Measurements from ENCODE around the gene KLF12. TPM values are rescaled to one million over a fixed set of nuclear protein-coding genes. Genes with fewer than 3 reads are reported as not detected.

Gene KLF12
- 2.2 and 3.4 TPM in 2 replicates for total RNA-seq

DNA sequence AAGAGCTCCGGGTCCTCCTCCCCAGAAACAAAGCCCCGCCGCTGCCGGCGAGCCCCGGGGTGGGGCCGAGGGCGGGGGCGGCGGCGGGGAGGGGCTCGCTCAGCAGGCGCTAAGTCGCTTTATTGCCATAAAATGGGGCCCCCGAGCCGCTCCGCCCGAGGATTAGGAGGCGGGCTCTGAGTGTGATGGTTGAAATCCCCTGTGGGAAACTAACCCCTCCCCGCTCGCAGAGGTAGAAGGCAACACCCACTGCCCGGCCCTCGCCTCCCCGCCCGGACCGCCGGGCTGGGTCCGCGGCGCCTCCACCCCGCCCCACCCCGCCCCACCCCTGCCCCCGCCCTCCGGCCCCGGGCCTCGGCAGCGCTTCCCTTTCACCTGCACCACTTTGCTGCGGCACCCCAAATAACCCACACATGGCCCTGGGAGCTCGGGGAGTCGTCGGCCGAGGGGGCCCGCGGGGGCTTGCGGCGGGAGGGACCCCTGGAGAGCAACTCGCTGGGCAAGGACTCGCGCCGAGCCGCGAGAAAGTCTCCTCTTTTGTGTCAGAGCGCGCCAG lies at the start of gene KLF12:
Gene KLF12 (minus strand): TSS at position 184 of the 556 bp plus-strand sequence.
- H3K4me3 ChIP-seq (ENCODE audit: low read depth, low read length), result peak within 1 kb of the TSS; percentile 69
- no peaks in the 10 kb centered on the region for H3K27me3 ChIP-seq (ENCODE audit: control insufficient read depth, insufficient read depth, low read length)
- DNase-seq (ENCODE audit: low read depth) (peak; percentile 81), FAIRE-seq (no peak)
- TF ChIP-seq, protein P1, sequence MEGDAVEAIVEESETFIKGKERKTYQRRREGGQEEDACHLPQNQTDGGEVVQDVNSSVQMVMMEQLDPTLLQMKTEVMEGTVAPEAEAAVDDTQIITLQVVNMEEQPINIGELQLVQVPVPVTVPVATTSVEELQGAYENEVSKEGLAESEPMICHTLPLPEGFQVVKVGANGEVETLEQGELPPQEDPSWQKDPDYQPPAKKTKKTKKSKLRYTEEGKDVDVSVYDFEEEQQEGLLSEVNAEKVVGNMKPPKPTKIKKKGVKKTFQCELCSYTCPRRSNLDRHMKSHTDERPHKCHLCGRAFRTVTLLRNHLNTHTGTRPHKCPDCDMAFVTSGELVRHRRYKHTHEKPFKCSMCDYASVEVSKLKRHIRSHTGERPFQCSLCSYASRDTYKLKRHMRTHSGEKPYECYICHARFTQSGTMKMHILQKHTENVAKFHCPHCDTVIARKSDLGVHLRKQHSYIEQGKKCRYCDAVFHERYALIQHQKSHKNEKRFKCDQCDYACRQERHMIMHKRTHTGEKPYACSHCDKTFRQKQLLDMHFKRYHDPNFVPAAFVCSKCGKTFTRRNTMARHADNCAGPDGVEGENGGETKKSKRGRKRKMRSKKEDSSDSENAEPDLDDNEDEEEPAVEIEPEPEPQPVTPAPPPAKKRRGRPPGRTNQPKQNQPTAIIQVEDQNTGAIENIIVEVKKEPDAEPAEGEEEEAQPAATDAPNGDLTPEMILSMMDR (IDR thresholded peaks at IDR 0.05; ENCODE audit: insufficient read depth, low read length, severe bottlenecking), result no peak
- no peaks in the 10 kb centered on the region for H3K36me3 ChIP-seq (ENCODE audit: control insufficient read depth, insufficient read depth, low read length)

DNA sequence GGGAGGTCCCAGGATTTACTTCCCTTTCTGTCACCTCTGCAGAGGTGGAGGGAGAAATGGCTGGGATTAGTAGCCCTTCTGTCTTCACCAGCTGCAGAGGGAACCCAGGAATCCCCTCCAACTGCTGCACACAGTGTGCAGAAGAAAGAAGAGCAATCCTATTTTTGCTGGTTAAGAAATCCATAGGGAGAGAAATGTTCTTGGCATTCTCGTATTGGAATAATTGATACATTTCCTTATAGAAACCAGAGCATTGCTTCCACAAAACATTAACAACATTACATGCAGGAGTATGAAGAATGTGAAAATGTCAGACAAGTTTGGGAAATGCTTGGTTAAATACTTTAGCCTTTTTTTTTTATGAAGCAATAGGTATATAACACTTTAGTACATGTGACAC lies 48.3 kb upstream of the KLF12 start:
- Histone ChIP-seq H3K27me3 (ENCODE audit: control insufficient read depth, insufficient read depth, low read length) (no peaks in the 10 kb centered on the region), H3K4me3 (ENCODE audit: low read depth, low read length) (no peak overlapping the region), H3K36me3 (ENCODE audit: control insufficient read depth, insufficient read depth, low read length) (no peaks in the 10 kb centered on the region)
- DNase-seq (ENCODE audit: low read depth) (no peak), FAIRE-seq (no peak)
- TF ChIP-seq, protein P1 (IDR thresholded peaks at IDR 0.05; ENCODE audit: insufficient read depth, low read length, severe bottlenecking), result no peak

DNA sequence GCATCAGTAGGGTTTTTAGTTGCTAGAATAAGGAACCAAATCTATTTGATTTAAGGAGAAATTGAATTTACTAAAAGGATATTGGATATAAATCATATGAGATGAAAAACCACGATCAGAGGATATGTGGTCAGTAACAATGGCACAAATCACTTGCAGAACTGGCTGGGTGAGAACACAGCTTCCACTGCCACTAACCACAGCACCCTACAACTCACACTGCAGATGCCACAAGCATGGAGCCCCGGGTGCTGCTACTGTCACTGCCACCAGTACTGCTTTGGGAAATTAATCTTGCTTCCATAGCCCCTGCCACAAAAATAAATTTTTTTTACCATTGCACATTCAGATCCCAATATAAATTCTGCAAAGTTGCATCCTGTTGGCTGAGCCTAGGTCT lies 40.6 kb upstream of the KLF12 start:
- no peak overlapping the region for H3K4me3 ChIP-seq (ENCODE audit: low read depth, low read length)
- no peak for FAIRE-seq
- DNase-seq (ENCODE audit: low read depth), result no peak
- no peaks in the 10 kb centered on the region for H3K27me3 ChIP-seq (ENCODE audit: control insufficient read depth, insufficient read depth, low read length)
- TF ChIP-seq, protein P1 (IDR thresholded peaks at IDR 0.05; ENCODE audit: insufficient read depth, low read length, severe bottlenecking), result no peak
- H3K36me3 ChIP-seq (ENCODE audit: control insufficient read depth, insufficient read depth, low read length), result no peaks in the 10 kb centered on the region

DNA sequence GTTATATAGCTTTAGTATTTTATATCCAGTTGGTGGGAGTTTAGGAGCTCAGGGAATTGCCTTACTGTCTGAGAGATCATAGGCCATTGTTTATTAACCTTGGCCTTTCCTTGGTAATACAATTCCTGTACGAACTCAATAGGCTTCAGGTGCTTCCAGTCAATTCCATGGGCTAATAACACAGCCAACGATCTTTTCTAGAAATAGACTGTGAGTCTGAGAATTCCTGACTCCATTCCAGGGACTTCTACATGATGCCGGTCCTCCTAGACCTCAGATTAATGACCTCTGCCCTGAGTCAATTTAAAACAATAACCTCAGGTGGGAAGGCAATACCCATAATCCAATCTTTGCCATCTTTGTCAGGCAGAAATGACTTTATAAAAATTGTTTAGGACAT lies 39.6 kb upstream of the KLF12 start:
- H3K36me3 ChIP-seq (ENCODE audit: control insufficient read depth, insufficient read depth, low read length), result no peaks in the 10 kb centered on the region
- FAIRE-seq (no peak), DNase-seq (ENCODE audit: low read depth) (no peak)
- TF ChIP-seq, protein P1 (IDR thresholded peaks at IDR 0.05; ENCODE audit: insufficient read depth, low read length, severe bottlenecking), result no peak
- H3K4me3 ChIP-seq (ENCODE audit: low read depth, low read length), result no peak overlapping the region
- H3K27me3 ChIP-seq (ENCODE audit: control insufficient read depth, insufficient read depth, low read length), result no peaks in the 10 kb centered on the region

DNA sequence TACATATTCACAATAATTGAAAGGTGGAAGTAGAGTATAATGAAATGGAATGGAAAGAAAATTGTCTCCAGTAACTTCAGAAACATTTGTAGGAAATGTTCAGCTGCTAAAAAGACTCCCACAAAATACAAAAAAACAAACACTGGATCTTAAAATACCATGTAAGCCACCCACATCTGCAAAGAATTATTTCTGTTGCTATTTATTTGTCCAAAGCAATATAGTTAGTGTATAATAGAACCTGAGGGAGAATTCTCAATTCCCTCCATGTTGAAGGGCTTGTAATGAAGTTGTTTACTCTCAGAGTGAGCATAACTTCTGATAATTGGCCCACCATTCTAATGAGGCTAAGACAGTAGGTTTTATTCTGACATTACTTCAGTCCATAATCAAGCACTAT lies 37.4 kb upstream of the KLF12 start:
- FAIRE-seq (no peak), DNase-seq (ENCODE audit: low read depth) (no peak)
- TF ChIP-seq, protein P1 (IDR thresholded peaks at IDR 0.05; ENCODE audit: insufficient read depth, low read length, severe bottlenecking), result no peak
- H3K27me3 ChIP-seq (ENCODE audit: control insufficient read depth, insufficient read depth, low read length), result no peaks in the 10 kb centered on the region
- H3K4me3 ChIP-seq (ENCODE audit: low read depth, low read length), result no peak overlapping the region
- no peaks in the 10 kb centered on the region for H3K36me3 ChIP-seq (ENCODE audit: control insufficient read depth, insufficient read depth, low read length)

DNA sequence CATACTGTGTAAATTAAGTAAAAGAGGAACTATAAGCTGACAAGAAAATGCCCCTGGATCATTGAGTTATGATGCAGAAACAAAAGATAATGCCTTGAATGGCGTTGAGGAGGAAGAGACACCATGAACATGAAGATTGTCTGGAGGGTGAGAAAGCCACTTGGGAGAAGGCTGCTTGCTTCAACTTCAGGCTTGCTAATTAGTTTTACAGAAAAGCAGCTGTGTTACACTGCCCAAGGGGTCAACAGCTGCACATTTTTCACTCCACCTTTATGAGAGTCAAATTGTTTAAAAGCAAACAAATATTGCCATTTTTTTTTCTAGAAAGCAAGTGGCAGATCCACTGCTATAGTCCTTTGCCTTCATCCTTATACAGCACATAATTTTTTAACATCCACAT lies 35.5 kb upstream of the KLF12 start:
- Histone ChIP-seq H3K4me3 (ENCODE audit: low read depth, low read length) (no peak overlapping the region), H3K36me3 (ENCODE audit: control insufficient read depth, insufficient read depth, low read length) (no peaks in the 10 kb centered on the region), H3K27me3 (ENCODE audit: control insufficient read depth, insufficient read depth, low read length) (no peaks in the 10 kb centered on the region)
- no peak for FAIRE-seq
- TF ChIP-seq, protein P1 (IDR thresholded peaks at IDR 0.05; ENCODE audit: insufficient read depth, low read length, severe bottlenecking), result no peak
- DNase-seq (ENCODE audit: low read depth), result no peak

Measured in bronchial epithelial cell (primary cell).